ENCODE results near the gene RNU1-2.
"Not testable (repeated sequence)": the region's sequence is repeated elsewhere in the genome, so short reads cannot be mapped to it uniquely, and the experiment has no call there.

Gene RNU1-2

GRCh38 chr1:16873076-16873879 lies 22.5 kb upstream of the RNU1-2 start:
- H3K27me3 ChIP-seq (replicated peaks; ENCODE audit: control insufficient read depth, insufficient read depth, low read length); H3K36me3 ChIP-seq (ENCODE audit: control insufficient read depth, insufficient read depth, low read length); DNase-seq (ENCODE audit: extremely low read depth, insufficient read length); H3K4me3 ChIP-seq (replicated peaks; ENCODE audit: low read depth, low read length): not testable (repeated sequence)

GRCh38 chr1:16874968-16875765 lies 20.6 kb upstream of the RNU1-2 start:
- H3K36me3 ChIP-seq (ENCODE audit: control insufficient read depth, insufficient read depth, low read length); DNase-seq (ENCODE audit: extremely low read depth, insufficient read length); H3K27me3 ChIP-seq (replicated peaks; ENCODE audit: control insufficient read depth, insufficient read depth, low read length); H3K4me3 ChIP-seq (replicated peaks; ENCODE audit: low read depth, low read length): not testable (repeated sequence)

GRCh38 chr1:16881742-16882141 lies 14.0 kb upstream of the RNU1-2 start:
- H3K27me3 ChIP-seq (replicated peaks; ENCODE audit: control insufficient read depth, insufficient read depth, low read length); DNase-seq (ENCODE audit: extremely low read depth, insufficient read length); H3K4me3 ChIP-seq (replicated peaks; ENCODE audit: low read depth, low read length); H3K36me3 ChIP-seq (ENCODE audit: control insufficient read depth, insufficient read depth, low read length): not testable (repeated sequence)

- H3K36me3 ChIP-seq (ENCODE audit: control insufficient read depth, insufficient read depth, low read length): no peaks in the 10 kb centered on the region
- H3K4me3 ChIP-seq (replicated peaks; ENCODE audit: low read depth, low read length): no peak overlapping the region
- DNase-seq (ENCODE audit: extremely low read depth, insufficient read length): no peak
- no peaks in the 10 kb centered on the region; the same call in none of the 2 replicates for H3K27me3 ChIP-seq (replicated peaks; ENCODE audit: control insufficient read depth, insufficient read depth, low read length)
- no peak for TF ChIP-seq CTCF (IDR thresholded peaks at IDR 0.05; ENCODE audit: insufficient read depth, low read length, poor library complexity, severe bottlenecking)
Measured at GRCh38 chr1:16882986-16883385, 12.8 kb upstream of the RNU1-2 start.

- H3K4me3 ChIP-seq (replicated peaks; ENCODE audit: low read depth, low read length); H3K36me3 ChIP-seq (ENCODE audit: control insufficient read depth, insufficient read depth, low read length); H3K27me3 ChIP-seq (replicated peaks; ENCODE audit: control insufficient read depth, insufficient read depth, low read length); DNase-seq (ENCODE audit: extremely low read depth, insufficient read length): not testable (repeated sequence)
Measured at GRCh38 chr1:16884487-16884886, 11.3 kb upstream of the RNU1-2 start.

GRCh38 chr1:16886860-16887605 lies 8.7 kb upstream of the RNU1-2 start:
- DNase-seq (ENCODE audit: extremely low read depth, insufficient read length): no peak
- no peak for TF ChIP-seq CTCF (IDR thresholded peaks at IDR 0.05; ENCODE audit: insufficient read depth, low read length, poor library complexity, severe bottlenecking)

GRCh38 chr1:16888860-16889816 lies 6.6 kb upstream of the RNU1-2 start:
- H3K27me3 ChIP-seq (replicated peaks; ENCODE audit: control insufficient read depth, insufficient read depth, low read length): peaks cover 3% of the 10 kb centered on the region
- DNase-seq (ENCODE audit: extremely low read depth, insufficient read length): peak; percentile 31
- peak overlapping the region; percentile 27 for H3K4me3 ChIP-seq (replicated peaks; ENCODE audit: low read depth, low read length)
- peak; percentile 17 for TF ChIP-seq CTCF (IDR thresholded peaks at IDR 0.05; ENCODE audit: insufficient read depth, low read length, poor library complexity, severe bottlenecking)
- H3K36me3 ChIP-seq (ENCODE audit: control insufficient read depth, insufficient read depth, low read length): no peaks in the 10 kb centered on the region

More at GRCh38 chr1:16886860-16887605, 8.7 kb upstream of the RNU1-2 start:
- Histone ChIP-seq H3K36me3 (ENCODE audit: control insufficient read depth, insufficient read depth, low read length) (no peaks in the 10 kb centered on the region), H3K27me3 (replicated peaks; ENCODE audit: control insufficient read depth, insufficient read depth, low read length) (peaks cover 3% of the 10 kb centered on the region), H3K4me3 (replicated peaks; ENCODE audit: low read depth, low read length) (no peak overlapping the region)

- H3K4me3 ChIP-seq (replicated peaks; ENCODE audit: low read depth, low read length); H3K27me3 ChIP-seq (replicated peaks; ENCODE audit: control insufficient read depth, insufficient read depth, low read length); H3K36me3 ChIP-seq (ENCODE audit: control insufficient read depth, insufficient read depth, low read length); DNase-seq (ENCODE audit: extremely low read depth, insufficient read length): not testable (repeated sequence)
Measured at GRCh38 chr1:16890539-16891021, 5.2 kb upstream of the RNU1-2 start.

GRCh38 chr1:16891057-16891456 lies 4.7 kb upstream of the RNU1-2 start:
- not testable (repeated sequence) for H3K27me3 ChIP-seq (replicated peaks; ENCODE audit: control insufficient read depth, insufficient read depth, low read length); H3K4me3 ChIP-seq (replicated peaks; ENCODE audit: low read depth, low read length); H3K36me3 ChIP-seq (ENCODE audit: control insufficient read depth, insufficient read depth, low read length); DNase-seq (ENCODE audit: extremely low read depth, insufficient read length)

All from GM06990 (cell line).